ENCODE measurements around the gene SLC25A23. TPM values are rescaled to one million over a fixed set of nuclear protein-coding genes. Genes with fewer than 3 reads are reported as not detected.

Gene SLC25A23
- total RNA-seq, 5 donors from 2014 or later (not counting 1 experiment from before 2014, with no cell fraction given) = 15.5 to 28.0 (median 25.5) TPM

DNA sequence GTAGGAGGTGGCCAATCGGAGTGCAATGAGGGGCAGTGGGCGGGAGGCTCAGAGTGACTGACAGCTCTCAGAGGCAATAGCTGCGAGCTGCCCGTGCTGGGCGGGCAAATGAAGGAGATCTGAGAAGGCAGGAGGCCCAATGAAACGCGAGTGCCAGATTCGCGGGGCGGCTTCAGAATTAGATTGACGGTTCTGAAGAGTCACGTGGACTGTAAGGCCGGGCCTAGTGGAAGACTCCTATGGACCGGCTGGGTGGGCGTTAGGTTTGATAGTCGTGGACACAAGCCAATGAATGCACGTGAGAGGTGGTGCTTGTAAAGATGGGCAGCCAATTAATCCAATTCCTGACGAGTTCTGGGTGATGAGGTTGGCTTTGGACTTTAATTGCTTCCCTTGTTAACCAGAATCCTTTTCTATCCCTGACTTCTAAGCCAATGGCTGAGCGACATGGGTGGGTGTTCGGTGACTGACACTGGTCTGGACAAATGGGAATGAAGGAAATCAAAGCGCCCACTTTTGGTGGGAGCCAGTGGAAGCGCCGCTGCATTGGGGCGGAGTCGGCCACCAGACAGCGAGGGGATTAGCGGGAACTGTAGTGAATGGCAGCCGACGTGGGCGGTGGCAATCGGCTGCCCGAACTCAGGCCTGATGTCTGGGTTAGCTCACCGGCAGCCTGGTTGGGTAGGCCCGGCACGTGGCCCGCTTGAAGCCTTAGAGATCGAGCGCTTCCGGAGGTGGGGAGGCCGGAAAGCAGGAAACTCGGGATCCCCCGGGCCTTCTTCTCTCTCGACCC is 34.5 kb downstream of the SLC25A23 start:
- peak; percentile 84 to 86 (median 85) for ATAC-seq (replicated peaks in 1 of 4)
- peaks cover 13 to 49% of the 10 kb centered on the region in 2 experiments for H3K4me1 ChIP-seq (ENCODE audit: control insufficient read depth in 1 of 2, extremely low read depth in 1 of 2, insufficient read depth in 2 of 2, low read length in 2 of 2)
- 5% methylated on average over 37 of the region's 43 CpGs for WGBS (ENCODE audit: insufficient coverage)
- H3K9me3 Mint-ChIP-seq = no peaks in the 10 kb centered on the region
- H3K4me3 ChIP-seq (ENCODE audit: control insufficient read depth in 1 of 2, extremely low read depth in 1 of 2, low read length in 1 of 2) = peak overlapping the region in 1 of 2 donors; percentile 53
- peak; percentile 95 to 100 (median 99) for DNase-seq
- POLR2A ChIA-PET = interaction anchor here in 1 of 2 donors (1.0 to 1.1 kb wide), 3 partner anchors 33 to 56 kb away, joined by 3 to 9 read pairs (median 5); partner anchors contain the start of genes ALKBH7, DENND1C and GTF2F1
- peak overlapping the region; percentile 85 to 97 for H3K27ac Mint-ChIP-seq
- no peaks in the 10 kb centered on the region for H3K27me3 Mint-ChIP-seq
- peaks cover 0 to 4% of the 10 kb centered on the region in 2 experiments for H3K27me3 ChIP-seq (replicated peaks in 1 of 2; ENCODE audit: control insufficient read depth in 2 of 2, extremely low read depth in 1 of 2, insufficient read depth in 2 of 2, low read length in 1 of 2)
- CTCF ChIA-PET = interaction anchor here (0.5 to 1.4 kb wide), 7 partner anchors 18 to 438 kb away, joined by 3 to 9 read pairs (median 3); partner anchors contain the start of genes ALKBH7 (in 1 of the 2), DENND1C (in 1 of the 2) and GTF2F1 (in 1 of the 2)
- H3K9me3 ChIP-seq = no peaks in the 10 kb centered on the region
- peaks cover 37 to 45% (median 42%) of the 10 kb centered on the region in 3 donors for H3K4me1 Mint-ChIP-seq
- H3K36me3 ChIP-seq (ENCODE audit: control insufficient read depth in 2 of 2, extremely low read depth in 1 of 2, insufficient read depth in 1 of 2, low read length in 1 of 2) = peaks cover 0 to 22% of the 10 kb centered on the region in 2 donors
- H3K36me3 Mint-ChIP-seq = peaks cover 7% of the 10 kb centered on the region
- peak overlapping the region; percentile 71 to 81 (median 71) for H3K4me3 Mint-ChIP-seq
- H3K27ac ChIP-seq (ENCODE audit: low read length) = peak overlapping the region; percentile 96

DNA sequence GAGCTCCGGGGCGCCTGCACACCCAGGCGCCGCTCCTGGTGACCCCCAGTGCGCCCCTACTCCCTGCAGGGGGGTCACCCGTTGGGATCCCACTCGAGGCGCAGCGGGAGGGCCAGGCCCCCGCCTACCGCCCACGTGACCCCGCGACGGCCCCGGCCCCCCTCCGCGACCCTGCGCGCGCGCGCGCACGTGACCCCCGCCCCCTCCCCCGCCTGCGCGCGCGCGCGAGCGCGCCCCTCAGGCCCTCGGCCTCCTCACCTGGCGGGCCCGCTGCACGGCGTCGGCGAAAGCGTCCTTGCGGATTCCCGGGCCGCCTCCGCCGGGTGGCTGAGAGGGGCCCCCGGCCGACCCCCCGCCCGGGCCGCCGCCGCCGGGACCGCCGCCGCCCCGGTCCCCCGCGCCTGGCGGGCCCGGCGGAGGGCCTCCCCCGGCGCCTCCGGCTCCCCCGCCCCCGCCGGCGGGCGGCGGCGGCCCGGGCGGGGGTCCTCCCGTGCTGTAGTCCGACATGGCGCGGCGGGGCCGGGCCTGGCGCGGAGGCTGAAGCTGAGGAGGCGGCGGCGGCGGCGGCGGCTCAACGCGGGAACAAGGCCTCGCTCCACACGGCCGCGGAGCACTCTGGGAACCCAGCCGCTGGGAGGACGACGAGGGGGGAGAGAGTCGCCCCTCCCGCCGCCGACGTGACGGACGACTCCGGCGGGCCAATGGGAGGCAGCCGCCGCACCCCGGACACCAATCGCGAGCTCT is 35.2 kb downstream of the SLC25A23 start, which contains the start of gene KHSRP:
Gene KHSRP, minus strand, starts transcription at position 617 of the 744 bp plus-strand sequence. Its CDS starts 110 bp downstream, at position 507.
- ATAC-seq (replicated peaks in 1 of 4) (no peak), DNase-seq (peak in 15 of 35 experiments; percentile 9 to 53 (median 21))
- Mint-ChIP-seq H3K4me3 (peak within 1 kb of the TSS; percentile 83 to 86 (median 83)), H3K27me3 (no peaks in the 10 kb centered on the region), H3K27ac (peak within 1 kb of the TSS; percentile 85 to 97), H3K4me1 (peaks cover 35 to 44% (median 37%) of the 10 kb centered on the region in 3 donors), H3K36me3 (peaks cover 10% of the 10 kb centered on the region), H3K9me3 (no peaks in the 10 kb centered on the region)
- Histone ChIP-seq H3K4me3 (ENCODE audit: control insufficient read depth in 1 of 2, extremely low read depth in 1 of 2, low read length in 1 of 2) (peak within 1 kb of the TSS; percentile 74 to 86), H3K27me3 (replicated peaks in 1 of 2; ENCODE audit: control insufficient read depth in 2 of 2, extremely low read depth in 1 of 2, insufficient read depth in 2 of 2, low read length in 1 of 2) (peaks cover 0 to 4% of the 10 kb centered on the region in 2 experiments), H3K27ac (ENCODE audit: low read length) (peak within 1 kb of the TSS; percentile 96), H3K36me3 (ENCODE audit: control insufficient read depth in 2 of 2, extremely low read depth in 1 of 2, insufficient read depth in 1 of 2, low read length in 1 of 2) (peaks cover 0 to 29% of the 10 kb centered on the region in 2 donors), H3K9me3 (no peaks in the 10 kb centered on the region), H3K4me1 (ENCODE audit: control insufficient read depth in 1 of 2, extremely low read depth in 1 of 2, insufficient read depth in 2 of 2, low read length in 2 of 2) (peaks cover 13 to 43% of the 10 kb centered on the region in 2 experiments)
- CTCF ChIA-PET = interaction anchor here (0.6 to 1.4 kb wide), 6 partner anchors 32 to 439 kb away, joined by 3 to 9 read pairs (median 4); partner anchors contain the start of genes ALKBH7 (in 1 of the 2), DENND1C (in 1 of the 2) and GTF2F1 (in 1 of the 2)
- POLR2A ChIA-PET = interaction anchor here (0.6 to 1.1 kb wide), 5 partner anchors 32 to 1508 kb away, joined by 3 to 9 read pairs (median 3); partner anchors contain the start of genes ALKBH7 (in 1 of the 2), DENND1C (in 1 of the 2) and GTF2F1 (in 1 of the 2)
- under 1% methylated on average over 105 of the region's 114 CpGs for WGBS (ENCODE audit: insufficient coverage)

DNA sequence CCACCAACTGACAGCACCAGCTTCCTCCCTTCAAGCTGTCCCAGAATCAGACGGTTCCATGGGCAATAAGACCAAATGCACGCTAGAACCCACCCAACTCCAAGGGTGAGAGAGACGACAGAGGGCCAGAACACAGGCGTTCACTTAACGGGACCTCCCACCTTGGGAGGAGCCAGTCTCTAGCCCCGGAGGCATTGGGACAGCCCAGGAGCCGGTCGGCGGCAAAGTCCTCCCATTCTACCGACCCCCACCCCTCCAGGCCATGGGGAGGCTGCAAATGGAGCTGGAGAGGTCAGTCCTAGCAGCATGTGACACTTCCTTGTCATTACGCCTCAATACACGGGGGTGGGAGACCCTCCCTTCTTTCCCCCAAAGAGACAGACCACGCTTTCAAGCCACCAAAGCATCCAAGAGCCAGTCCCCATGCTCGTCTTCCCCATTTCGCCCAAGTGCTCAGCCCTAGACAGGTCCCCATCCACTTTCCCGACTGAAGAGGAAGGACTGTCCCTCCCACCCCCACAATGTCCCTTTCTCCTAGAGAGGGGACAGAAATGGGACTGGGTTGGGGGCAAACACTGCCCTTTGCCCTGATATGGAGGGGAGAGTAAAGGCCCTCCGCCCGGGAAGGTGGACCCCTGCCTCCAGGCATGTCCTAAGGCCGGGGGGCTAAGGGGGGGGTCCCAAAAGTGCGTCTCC is 35.9 kb downstream of the SLC25A23 start:
- H3K4me3 Mint-ChIP-seq = peak overlapping the region; percentile 83 to 86 (median 83)
- peaks cover 13 to 42% of the 10 kb centered on the region in 2 experiments for H3K4me1 ChIP-seq (ENCODE audit: control insufficient read depth in 1 of 2, extremely low read depth in 1 of 2, insufficient read depth in 2 of 2, low read length in 2 of 2)
- CTCF ChIA-PET = interaction anchor here in 1 of 2 donors (0.6 kb wide), 1 partner anchor 46 kb away, joined by 4 read pairs; no protein-coding TSS in a partner anchor
- H3K27me3 Mint-ChIP-seq = no peaks in the 10 kb centered on the region
- DNase-seq (peak in 4 of 35 experiments; percentile 12 to 34 (median 18)), ATAC-seq (replicated peaks in 1 of 4) (no peak)
- H3K27me3 ChIP-seq (replicated peaks in 1 of 2; ENCODE audit: control insufficient read depth in 2 of 2, extremely low read depth in 1 of 2, insufficient read depth in 2 of 2, low read length in 1 of 2) = peaks cover 0 to 4% of the 10 kb centered on the region in 2 experiments
- peak overlapping the region; percentile 74 to 86 for H3K4me3 ChIP-seq (ENCODE audit: control insufficient read depth in 1 of 2, extremely low read depth in 1 of 2, low read length in 1 of 2)
- no peaks in the 10 kb centered on the region for H3K9me3 ChIP-seq
- POLR2A ChIA-PET = interaction anchor here in 1 of 2 donors (0.6 kb wide), 2 partner anchors 92 to 1507 kb away, joined by 3 read pairs; no protein-coding TSS in a partner anchor
- WGBS (ENCODE audit: insufficient coverage) = 7% methylated on average over 8 of the region's 20 CpGs
- H3K36me3 ChIP-seq (ENCODE audit: control insufficient read depth in 2 of 2, extremely low read depth in 1 of 2, insufficient read depth in 1 of 2, low read length in 1 of 2) = peaks cover 0 to 36% of the 10 kb centered on the region in 2 donors
- peak overlapping the region; percentile 73 to 85 for H3K27ac Mint-ChIP-seq
- no peaks in the 10 kb centered on the region for H3K9me3 Mint-ChIP-seq
- H3K36me3 Mint-ChIP-seq = peaks cover 15% of the 10 kb centered on the region
- H3K27ac ChIP-seq (ENCODE audit: low read length) = peak overlapping the region; percentile 47
- peaks cover 35 to 44% (median 37%) of the 10 kb centered on the region in 3 donors for H3K4me1 Mint-ChIP-seq

DNA sequence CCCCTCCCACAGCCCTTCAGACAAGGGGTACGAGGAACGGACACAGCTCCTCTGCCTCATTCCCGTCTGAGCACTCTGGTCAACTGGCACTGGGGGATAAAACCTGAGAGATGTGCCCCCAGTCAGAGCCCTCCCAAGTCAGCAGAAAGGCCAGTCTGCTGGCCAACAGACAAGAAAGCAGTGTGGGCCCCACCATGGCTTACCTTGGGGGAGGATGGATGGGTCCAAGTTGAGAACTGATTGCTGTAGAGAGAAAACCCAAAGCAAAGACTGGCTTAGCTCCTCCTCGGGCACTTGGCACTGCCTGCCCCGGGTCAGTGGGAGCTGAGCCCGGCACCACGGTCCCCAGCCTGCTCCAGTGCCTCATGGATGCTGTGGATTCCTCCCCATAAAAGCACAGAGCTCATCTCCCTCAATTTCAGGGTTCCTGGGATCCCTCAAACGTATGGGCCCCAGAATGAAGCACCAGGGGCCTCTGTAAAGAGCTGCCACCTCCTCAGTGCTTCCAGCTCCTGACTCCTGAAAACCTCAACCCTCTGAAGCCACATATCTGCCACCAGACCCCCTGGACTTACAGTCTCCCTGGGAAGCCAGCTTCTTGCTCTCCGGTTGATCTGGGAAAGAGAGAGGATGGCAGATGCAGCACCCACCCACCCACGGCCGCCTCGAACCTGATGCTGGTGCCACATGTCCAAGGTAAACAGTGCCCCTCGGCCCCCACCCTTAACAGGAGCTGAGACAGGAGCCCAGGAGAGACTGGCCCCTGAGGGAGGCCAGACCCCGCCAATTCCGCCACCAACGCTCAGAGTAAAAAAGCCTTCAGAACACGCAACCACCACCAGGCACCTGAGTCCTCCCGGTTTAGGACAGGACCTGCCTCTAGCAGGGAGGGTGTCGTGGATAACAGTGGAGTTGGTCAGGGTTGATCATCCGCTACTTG is 38.2 kb downstream of the SLC25A23 start:
- Histone ChIP-seq H3K36me3 (ENCODE audit: control insufficient read depth in 2 of 2, extremely low read depth in 1 of 2, insufficient read depth in 1 of 2, low read length in 1 of 2) (peaks cover 13 to 59% of the 10 kb centered on the region in 2 donors), H3K4me1 (ENCODE audit: control insufficient read depth in 1 of 2, extremely low read depth in 1 of 2, insufficient read depth in 2 of 2, low read length in 2 of 2) (peaks cover 13 to 41% of the 10 kb centered on the region in 2 experiments), H3K9me3 (no peaks in the 10 kb centered on the region), H3K27ac (ENCODE audit: low read length) (no peak overlapping the region), H3K27me3 (replicated peaks in 1 of 2; ENCODE audit: control insufficient read depth in 2 of 2, extremely low read depth in 1 of 2, insufficient read depth in 2 of 2, low read length in 1 of 2) (no peaks in the 10 kb centered on the region), H3K4me3 (ENCODE audit: control insufficient read depth in 1 of 2, extremely low read depth in 1 of 2, low read length in 1 of 2) (no peak overlapping the region)
- DNase-seq = no peak
- H3K27me3 Mint-ChIP-seq = no peaks in the 10 kb centered on the region
- ChIA-PET CTCF (no interaction called here), POLR2A (no interaction called here)
- H3K4me1 Mint-ChIP-seq = peaks cover 31 to 42% (median 37%) of the 10 kb centered on the region in 3 donors
- ATAC-seq (replicated peaks in 1 of 4) = no peak
- no peaks in the 10 kb centered on the region for H3K9me3 Mint-ChIP-seq
- no peak overlapping the region for H3K27ac Mint-ChIP-seq
- no peak overlapping the region for H3K4me3 Mint-ChIP-seq
- 92% methylated on average over 17 of the region's 20 CpGs for WGBS (ENCODE audit: insufficient coverage)
- peaks cover 28% of the 10 kb centered on the region for H3K36me3 Mint-ChIP-seq

DNA sequence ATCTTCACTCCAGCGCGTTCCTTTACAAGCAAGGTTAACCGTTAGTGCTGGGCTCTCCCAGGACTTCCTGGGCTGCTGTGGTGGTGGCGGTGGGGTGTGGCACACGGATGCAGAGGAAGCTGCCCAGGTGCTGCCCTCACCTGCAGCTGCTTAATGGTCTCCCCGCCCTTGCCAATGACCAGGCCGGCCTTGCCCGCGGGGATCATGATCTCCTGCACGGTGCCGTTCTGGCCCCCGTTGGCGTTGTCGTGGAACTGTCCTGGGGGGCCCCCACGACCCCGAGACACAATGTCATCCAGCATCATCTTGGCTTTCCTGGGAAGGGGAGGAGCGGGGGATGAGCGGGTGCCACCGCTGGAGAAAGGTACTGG is 41.0 kb downstream of the SLC25A23 start:
- H3K27me3 Mint-ChIP-seq = no peaks in the 10 kb centered on the region
- H3K4me1 Mint-ChIP-seq = peaks cover 16 to 28% (median 25%) of the 10 kb centered on the region in 3 donors
- Histone ChIP-seq H3K9me3 (no peaks in the 10 kb centered on the region), H3K27ac (ENCODE audit: low read length) (no peak overlapping the region), H3K36me3 (ENCODE audit: control insufficient read depth in 2 of 2, extremely low read depth in 1 of 2, insufficient read depth in 1 of 2, low read length in 1 of 2) (peaks cover 24 to 82% of the 10 kb centered on the region in 2 donors), H3K27me3 (replicated peaks in 1 of 2; ENCODE audit: control insufficient read depth in 2 of 2, extremely low read depth in 1 of 2, insufficient read depth in 2 of 2, low read length in 1 of 2) (no peaks in the 10 kb centered on the region), H3K4me1 (ENCODE audit: control insufficient read depth in 1 of 2, extremely low read depth in 1 of 2, insufficient read depth in 2 of 2, low read length in 2 of 2) (peaks cover 6 to 23% of the 10 kb centered on the region in 2 experiments), H3K4me3 (ENCODE audit: control insufficient read depth in 1 of 2, extremely low read depth in 1 of 2, low read length in 1 of 2) (no peak overlapping the region)
- H3K36me3 Mint-ChIP-seq = peaks cover 39% of the 10 kb centered on the region
- CTCF ChIA-PET = no interaction called here
- H3K9me3 Mint-ChIP-seq = no peaks in the 10 kb centered on the region
- ATAC-seq (replicated peaks in 1 of 4) (no peak), DNase-seq (no peak)
- 98% methylated on average over 9 of the region's 19 CpGs for WGBS (ENCODE audit: insufficient coverage)
- POLR2A ChIA-PET = interaction anchor here in 1 of 2 donors (0.6 kb wide), 1 partner anchor 1773 kb away, joined by 4 read pairs; no protein-coding TSS in a partner anchor
- no peak overlapping the region for H3K27ac Mint-ChIP-seq
- H3K4me3 Mint-ChIP-seq = no peak overlapping the region

Measured in T-cell (primary cell).